Measurements from ENCODE around the gene FOXL2.

The FOXL2 gene

DNA sequence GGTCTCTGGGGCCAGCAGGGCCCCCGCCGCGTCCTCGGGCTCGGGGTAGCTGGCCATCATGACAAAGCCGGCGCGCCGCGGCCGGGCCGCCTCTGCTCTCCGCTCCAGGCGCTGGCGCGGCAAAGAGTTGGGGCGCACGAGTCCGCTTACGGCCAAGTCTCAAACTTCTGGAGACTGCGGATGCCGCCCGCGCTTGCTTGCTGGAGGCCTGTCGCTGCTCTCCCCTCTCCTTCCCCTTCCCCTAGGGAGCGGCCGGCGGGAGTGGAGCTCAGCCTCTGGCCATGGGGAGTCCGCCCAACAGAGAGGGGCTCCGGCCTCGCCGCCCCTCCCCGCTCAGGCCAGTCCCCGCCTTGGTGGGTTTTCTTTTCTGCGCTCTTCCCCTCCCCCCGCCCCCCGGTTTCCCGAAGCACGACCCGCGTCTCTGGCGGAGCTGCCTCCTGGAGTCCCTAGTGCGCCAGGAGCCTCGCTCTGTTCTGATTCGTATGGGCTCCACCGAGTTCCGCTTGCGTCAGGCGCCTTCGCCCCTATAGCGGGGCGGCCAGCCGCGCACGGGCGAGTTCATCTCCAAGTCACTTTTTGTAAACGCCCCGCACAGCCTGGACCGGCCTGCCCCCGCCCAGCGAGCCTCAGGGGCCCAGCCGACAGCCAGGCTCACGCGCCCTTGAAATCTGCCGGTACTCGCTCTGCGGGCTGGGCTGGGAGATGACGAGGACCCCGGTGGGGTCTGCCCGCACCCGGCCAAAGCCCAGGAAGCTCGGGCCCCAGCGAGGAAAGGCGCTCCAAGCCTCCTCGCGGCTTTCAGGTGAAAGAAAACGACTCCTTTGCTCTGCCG lies at the start of gene FOXL2, which contains the start of gene FOXL2NB:
Gene FOXL2, minus strand, starts transcription at position 475 of the 832 bp plus-strand sequence. Its CDS starts 415 bp downstream, at position 60.
Gene FOXL2NB, plus strand, starts transcription at position 555 of the 832 bp plus-strand sequence. Its CDS starts 148 bp downstream, at position 703.
- peak; percentile 24 for DNase-seq

DNA sequence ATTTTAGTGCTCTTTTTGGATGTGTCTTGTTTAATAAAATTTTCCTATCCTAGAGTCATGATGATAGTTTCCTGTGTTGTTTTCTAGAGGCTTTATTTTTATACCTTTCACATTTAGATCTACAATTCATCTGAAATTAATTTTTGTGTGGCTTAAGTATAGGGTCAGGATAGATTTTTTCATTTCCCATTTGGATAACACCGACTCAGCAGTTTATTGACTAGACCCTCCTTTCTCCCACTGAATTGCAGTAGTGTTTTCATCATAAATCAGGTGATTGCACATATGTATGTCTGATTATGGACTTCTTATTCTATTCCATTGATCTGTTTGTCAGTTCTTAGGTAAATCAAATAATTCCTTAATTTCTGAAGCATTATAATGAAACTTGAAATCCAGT lies 48.8 kb upstream of the FOXL2 start:
- DNase-seq, result no peak

DNA sequence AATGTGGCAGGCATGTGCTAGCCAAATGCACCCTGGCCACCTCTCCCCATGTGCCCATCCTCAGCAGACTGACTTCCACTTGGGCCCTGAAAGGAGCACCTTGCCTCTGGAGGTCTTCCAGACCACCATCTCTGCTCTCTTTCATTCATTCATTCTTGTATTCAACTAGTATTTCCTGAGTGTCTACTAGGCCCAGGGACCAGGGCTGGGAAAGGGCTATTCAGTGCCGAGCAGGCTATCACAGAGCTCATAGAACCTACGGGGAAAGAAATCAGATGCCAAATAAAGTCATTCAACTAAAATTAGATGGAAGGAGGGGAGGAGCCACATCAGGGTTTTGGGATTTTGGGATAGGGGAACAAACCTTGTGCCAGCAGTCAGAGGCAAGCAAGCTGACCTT lies 40.2 kb upstream of the FOXL2 start:
- no peak for DNase-seq

DNA sequence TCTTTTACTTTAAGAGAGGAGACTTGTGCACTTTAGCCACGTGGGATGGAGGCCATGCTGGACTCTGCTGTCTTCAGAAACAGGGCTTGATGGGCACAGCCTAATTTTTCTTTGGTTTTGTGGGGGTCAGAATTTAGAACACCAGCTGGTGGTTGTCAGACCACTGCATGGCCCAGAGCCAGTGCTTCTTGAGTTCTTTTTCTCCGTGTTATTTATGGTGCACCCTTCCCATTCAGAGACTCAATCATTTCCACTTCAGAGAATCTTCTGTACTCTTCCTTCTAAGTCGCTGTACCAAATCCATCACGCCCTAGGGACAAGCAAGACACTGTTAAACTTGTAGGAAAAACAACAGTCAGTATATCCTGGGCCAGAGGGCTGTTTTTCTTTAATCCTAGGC lies 39.0 kb upstream of the FOXL2 start:
- no peak for DNase-seq

DNA sequence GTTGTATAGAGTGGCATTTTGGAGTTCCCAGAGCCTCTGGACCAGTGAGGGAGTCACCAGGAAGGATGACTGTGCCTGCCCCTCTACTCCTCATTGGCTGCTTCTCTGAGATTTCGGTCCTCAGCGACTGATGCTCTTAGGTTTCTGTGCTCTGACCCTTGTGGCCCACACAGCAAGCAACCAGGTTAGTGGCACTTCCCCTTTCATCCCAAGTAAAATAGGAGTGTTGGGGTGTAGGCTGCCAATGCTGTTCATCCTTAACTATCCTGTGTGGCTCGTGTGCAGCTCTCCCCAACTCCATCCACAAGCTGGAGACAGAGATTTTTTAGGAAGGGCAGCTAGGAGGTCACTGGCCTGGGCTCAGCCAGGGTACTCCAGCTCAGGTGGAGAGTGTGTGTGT lies 37.9 kb upstream of the FOXL2 start:
- no peak for DNase-seq

DNA sequence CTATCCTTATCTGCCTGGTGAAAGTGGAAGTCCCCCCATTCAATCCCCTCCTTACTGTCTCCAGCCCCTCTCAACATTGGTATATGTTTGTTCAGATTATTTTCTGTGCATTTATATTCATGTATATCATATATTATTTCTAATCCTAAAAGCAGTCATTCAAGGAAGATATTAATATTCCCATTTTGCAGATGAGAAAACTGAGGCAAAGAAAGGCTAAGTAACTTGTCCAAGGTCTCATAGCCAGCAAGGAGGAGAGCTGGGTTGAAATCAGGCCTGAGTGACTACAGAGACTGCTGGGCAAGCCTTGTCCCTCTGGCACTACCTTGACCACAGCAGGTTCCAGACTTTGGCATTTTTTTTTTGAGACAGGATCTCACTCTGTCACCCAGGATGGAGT lies 29.1 kb upstream of the FOXL2 start:
- no peak for DNase-seq

DNA sequence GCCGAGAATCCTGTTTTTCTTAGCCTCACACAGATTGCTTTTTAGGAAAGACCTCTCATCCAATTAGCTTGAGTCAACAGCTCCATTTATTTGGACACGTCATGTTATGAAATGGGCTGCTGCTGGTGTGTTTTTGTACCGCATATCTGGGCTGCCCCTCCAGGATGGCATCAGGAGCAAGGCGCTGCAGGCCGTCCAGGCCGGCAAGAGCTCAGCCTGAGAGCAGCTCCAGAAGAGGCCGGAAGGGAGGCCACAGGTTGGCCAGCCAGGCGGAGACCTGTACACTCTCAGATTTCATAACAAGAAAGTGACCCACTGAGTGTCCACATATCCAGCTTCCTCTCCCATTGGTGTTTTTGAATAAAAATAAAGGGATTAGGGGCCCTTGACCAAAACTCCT lies 28.4 kb upstream of the FOXL2 start:
- DNase-seq, result no peak

DNA sequence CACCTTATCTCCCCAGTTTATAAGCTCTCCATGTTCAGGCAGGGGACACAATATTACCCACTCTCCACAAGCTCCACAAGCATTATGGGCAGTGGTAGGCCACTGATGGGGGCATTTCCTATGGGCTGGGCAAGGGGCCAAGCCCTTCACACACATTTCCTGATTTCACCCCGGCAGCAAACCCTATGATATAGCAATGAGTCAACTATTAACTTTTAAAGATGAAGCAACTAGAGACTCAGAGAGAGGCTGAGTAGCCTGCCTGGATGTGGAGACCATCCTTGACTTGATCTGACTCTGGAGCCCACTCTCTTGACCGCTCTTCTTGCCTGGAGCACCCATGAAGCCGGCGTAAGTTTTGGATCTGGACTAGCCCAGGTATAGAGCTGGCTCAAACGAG lies 27.5 kb upstream of the FOXL2 start:
- DNase-seq, result no peak

DNA sequence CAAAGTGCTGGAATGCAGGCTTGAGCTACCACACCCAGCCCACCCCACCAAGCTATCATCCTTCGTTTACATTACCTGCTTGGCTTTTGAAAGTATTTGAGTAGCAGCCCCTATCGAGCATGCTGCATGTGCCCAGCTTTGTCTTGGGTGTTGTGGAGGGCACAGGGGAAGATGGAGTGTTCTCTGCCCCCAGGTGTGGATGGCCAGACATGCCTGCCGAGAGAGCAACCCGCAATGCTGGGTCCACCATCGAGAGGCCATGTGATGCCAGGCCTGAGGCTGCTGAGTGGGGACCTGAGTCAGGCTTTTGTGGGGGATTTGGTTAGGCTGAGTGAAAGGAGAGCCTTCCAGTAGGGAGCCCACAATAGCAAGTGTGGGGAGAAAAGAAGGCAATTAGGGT lies 26.0 kb upstream of the FOXL2 start:
- no peak for DNase-seq

DNA sequence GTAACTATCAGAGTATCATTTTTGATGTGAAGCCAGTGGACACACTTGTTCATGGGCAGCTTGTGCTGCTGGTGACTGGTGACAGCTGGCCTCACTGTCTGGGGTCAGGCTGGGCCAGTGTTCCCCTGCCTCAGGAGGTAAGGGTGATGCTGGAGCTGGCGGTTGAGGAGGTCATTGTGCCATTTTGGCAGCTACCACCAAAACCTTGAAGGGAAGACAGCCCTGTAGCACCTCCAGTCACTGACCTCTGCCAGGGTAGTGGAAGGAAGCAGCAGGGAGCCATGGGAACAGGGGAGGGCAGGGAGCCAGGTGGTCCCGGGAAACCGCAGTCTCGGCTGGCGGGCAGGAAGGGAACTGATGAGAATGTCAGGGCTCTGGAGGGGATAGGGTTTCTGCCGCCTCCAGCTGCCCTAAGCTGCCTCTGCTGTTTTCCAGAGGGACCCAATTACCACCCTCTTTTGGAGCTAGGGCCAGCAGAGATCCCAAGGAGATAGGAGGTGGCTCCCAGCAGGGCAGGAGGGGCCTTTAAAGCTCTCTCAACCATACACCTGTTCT lies 24.9 kb upstream of the FOXL2 start:
- DNase-seq, result no peak

DNA sequence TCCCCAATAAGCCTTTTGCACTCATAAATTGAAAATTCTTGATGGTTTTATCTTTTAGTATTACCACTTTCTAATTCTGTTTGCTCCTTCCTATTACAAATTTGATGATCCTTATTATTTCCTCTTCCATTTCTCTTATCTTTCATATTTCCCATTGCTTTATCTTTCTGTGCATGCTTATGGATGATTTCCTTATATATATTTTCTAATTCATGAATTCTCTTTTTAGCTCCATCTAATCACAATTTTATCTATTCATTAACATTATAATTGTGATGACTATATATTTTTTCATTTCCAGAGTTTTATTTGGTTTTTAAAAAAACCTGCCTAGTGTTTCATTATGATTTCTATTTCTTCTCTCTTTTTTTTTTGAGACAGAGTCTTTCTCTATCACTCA lies 18.0 kb upstream of the FOXL2 start:
- DNase-seq, result no peak

DNA sequence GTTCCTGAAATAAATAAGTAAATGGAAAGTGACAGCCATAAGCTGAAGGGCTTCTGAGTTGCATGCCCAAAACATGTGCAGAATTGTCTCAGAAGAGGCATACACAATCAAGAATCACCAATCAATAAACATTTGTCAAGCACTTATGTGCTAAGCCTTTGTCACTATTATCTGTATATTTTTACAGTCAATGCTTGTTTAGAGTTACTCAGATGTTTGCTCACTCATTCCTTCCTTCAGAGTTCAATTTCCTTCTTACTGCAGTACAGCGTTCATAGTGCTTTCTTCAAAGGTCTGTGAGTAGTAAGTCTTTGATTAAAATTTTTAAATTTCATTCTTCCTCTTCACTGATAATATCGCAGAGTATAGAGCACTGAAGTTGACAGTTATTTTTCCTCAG lies 17.3 kb upstream of the FOXL2 start:
- no peak for DNase-seq

DNA sequence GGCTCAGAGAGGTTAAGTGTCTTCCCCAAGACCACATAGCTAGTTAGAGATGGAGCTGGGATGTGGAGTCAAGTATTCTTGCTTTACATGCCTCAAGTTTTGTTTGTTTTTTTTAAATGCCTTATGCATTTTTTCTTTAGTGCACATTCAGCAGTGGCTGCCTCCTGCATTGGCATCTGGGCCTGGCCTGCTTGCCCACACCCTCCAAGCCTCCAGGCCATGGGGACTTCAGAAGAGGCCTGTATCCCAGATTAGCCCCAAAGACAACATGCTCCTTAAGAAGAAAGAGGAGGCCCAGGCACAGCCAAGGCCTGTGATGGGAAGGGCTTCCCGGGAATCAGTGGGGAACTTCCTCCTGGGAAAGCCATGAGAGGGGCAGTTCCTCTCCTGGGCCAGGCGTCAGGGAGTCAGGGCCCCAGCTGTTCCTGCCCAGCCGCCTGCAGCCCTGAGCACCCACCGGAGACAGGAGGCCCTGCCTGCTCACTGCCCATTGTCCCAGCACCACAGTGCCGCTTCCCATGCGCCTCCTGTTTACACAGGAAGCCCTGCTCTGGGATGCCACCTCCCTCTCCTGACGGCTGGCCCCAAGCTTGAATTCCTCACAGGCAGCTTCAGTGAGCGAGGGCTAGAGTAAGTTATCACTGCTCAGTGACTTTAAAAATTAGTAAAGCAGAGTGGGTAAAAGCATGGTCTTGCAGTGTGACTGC lies 16.1 kb upstream of the FOXL2 start:
- no peak for DNase-seq

DNA sequence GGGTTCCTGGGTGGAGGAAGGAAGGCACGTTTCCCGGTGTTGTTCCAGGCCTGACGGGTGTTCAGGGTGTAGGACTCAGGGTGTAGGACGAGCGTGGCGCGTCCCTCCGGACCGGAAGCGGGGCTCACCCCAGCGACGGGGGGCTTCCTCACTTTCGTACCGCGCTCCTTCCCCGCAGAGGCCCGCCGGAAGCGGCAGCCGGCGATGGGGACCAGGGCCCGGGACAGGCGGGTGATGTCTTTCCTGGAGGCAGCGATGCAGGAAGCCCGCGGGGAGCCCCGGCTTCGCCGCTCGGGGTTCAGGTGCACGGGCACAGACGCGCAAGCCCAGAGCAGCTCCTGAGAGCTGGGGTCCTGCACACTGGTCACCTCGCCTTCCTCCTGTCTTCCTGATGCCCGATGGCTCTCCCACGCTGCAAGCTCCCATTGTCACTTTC lies 13.5 kb upstream of the FOXL2 start:
- DNase-seq, result no peak

DNA sequence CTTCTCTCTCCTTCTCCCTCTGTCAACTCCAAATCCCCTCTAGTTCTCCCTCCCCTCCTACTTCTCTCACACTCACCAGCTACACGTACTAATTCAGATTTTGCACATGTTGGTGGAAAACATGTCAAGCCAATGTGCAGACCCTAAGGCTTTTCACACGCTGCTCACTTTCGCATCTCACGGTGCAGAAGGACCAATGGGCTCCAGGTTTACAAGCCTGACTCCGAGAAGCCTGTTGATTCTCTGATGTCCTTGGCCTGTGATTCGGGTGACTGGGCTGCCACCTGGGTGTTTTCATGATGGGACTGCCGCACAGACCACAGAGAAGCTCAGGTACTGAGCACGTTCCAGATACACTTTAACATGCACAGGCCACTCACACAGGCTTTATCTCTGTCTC lies 3.8 kb upstream of the FOXL2 start:
- no peak for DNase-seq

DNA sequence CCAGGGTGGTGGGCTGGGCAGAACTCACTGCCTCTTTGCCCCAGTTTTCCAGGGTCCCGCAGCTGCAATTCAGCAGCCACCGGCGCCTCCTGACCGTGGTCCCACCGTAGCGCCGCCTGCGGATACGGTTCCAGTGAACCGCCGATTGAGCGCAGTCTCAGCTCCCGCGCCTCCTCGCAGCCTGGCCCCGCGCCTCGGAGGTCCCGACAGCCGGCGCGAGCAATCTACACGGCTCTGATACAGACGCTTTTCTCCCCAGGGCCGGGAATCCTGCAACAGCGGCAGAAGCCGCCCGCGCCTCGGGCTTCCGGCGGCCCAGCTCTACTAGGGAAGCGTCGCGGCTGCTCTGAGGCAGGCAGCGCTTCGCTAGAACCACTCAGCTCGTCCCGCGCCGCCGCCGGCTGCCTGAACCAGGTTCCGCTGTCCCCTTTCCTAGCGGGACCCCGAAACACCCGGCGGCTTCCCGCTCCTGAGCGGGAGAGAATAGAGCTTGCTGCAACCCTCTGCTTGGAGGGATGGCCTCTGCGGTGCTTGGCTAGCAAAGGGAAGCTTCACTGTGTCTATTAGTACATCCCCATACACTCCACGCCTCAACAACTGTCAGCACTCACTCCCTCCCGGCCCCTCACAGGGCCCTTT lies 3.2 kb upstream of the FOXL2 start:
- DNase-seq, result peak; percentile 18

DNA sequence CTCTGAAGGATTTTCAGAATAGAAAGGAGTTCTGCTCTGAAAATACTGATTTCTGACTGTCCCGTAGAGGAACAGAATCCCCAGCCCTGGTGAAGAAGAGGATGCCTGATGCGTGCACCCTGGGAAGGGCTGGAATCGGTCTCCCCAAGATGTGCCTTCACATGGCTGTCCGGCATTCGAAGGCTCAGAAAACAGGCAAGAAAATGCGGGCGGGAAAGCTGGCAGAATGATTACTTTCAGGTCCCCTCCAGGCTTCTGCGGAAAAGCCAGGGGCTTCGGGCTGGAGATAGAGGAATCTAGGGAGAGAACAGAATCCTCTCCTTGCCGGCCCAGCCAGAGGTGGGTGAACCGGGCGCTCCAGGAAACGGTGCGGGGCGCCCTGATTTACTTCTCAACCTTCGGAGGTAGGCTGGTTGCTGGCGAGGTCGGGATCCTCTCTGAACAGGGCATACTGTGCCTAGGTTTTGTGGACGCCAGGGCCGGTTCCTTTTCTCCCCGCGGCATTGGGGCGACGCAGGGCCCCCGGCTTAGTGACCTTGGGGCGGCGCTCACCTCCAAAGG lies 2.6 kb upstream of the FOXL2 start:
- DNase-seq, result no peak

DNA sequence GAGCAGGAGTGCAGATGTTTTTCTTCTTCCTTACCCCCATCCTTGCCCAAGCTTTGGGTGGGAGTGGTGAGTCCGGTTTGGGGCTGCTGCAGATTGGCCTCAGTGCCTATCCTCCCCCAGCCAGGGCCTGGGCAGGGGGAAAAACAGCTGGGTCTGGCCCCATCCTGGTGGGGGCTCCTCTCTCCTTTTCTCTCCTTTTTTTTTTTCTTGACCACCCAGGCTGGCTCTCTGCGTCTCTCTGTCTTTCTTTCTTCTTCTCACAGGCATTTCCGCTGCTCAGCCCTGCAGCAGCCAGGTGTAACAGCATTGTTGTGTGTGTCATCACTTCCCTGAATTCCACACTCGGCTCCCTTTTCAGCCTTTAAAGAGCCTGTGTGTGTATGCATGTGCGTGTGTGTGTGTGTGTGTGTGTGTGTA lies 2.1 kb upstream of the FOXL2 start:
- DNase-seq, result no peak

DNA sequence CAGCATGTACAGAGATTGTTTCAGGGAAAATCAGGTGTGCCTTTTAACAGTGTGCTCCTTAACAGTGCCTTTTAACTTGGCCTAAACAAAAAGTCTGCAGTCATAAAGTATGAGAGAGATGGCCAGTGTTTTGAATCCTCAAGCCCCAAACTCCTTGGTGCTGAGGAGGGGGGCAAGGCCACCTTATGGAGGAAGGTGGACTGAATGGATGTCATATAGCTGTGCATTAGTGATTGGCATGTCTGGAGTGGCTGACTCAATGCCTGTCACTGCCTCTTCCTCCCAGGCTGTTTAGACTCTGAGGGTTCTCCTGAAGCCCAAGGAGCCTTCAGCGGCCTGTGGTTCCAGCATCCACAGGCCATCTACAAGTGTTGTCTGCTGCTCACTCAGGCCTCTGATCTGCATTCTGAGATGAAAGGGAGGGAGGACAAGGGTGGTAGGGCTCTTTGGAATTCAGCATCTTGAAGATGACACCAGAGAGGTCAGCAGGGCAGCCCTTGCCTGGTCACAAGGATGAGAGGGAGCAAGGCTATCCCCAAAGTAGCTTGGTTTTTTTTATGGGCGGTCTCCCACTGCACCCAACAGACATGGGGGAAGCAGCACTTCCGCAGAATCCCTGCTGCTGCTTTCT lies 1.5 kb upstream of the FOXL2 start:
- DNase-seq, result no peak

DNA sequence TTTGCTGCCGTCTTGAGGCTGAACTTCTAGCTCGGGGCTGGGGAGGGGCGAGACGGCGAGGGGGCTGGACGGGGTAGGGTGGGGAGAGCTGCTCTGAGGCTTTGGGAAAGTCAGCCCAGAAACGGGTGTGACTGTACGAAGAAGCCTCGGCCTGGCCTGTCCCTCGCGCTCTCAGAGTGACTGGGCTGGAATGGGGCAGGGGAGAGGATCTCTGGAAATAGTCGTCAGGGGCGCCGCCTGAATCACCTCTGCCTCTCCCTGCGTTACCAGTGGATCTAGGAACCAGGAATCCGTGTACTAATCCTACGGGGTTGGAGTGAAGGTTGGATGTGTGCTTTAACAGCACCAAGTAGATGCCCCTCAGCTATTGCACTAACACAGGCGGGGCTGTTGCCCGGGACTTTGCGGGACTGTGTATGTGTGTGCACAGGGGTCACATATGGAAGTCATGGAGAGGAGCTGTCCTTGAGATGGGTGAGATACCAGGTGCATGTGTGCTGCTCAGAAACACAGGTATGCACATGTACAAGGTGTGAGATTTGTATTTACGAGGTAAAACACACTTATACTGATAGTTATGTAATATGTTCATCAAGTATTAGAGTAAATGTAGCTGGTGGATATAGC lies 671 bp upstream of the FOXL2 start:
- DNase-seq, result no peak

DNA sequence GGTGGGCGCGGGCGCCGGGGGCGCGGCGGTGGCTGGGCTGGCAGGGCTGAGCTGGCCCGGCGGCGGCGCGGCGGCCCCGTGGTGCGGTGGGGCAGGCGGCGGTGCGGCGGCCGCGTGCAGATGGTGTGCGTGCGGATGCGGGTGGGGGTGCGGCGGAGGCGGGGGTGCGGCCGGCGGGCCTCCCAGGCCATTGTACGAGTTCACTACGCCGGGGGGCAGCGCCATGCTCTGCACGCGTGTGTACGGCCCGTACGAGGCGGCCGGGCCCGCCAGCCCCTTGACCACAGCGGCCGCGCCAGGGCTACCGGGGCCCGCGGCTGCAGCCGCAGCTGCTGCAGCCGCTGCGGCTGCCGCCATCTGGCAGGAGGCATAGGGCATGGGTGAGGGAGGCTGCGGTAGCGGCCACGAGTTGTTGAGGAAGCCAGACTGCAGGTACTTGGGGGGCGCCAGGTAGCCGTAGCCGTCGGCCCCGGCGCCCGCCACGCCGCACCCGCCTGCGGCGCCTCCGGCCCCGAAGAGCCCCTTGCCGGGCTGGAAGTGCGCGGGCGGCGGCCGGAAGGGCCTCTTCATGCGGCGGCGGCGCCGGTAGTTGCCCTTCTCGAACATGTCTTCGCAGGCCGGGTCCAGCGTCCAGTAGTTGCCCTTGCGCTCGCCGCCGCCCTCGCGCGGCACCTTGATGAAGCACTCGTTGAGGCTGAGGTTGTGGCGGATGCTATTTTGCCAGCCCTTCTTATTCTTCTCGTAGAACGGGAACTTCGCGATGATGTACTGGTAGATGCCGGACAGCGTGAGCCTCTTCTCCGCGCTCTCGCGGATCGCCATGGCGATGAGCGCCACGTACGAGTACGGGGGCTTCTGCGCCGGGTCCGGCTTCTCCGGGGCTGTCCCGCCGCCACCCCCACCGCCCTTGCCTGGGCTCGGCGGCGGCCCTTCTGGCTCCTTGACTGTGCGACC lies 951 bp downstream of the FOXL2 start:
- DNase-seq, result peak; percentile 50

Data from activated CD4-positive, alpha-beta T cell treated with anti-CD3 and anti-CD28 coated beads, Interleukin-2, Interleukin-6, amounts not matched to agents 100 ng/mL and 50 ng/mL, durations not matched to agents 16 hours and 8 hours (primary cell).